ENCODE data around the gene LRP2. TPM values are rescaled to one million over a fixed set of nuclear protein-coding genes. Genes with fewer than 3 reads are reported as not detected.

The LRP2 gene
- total and polyA plus RNA-seq, 3 experiments from 2014 or later: 0.04 to 0.07 TPM; not detected in 1

DNA sequence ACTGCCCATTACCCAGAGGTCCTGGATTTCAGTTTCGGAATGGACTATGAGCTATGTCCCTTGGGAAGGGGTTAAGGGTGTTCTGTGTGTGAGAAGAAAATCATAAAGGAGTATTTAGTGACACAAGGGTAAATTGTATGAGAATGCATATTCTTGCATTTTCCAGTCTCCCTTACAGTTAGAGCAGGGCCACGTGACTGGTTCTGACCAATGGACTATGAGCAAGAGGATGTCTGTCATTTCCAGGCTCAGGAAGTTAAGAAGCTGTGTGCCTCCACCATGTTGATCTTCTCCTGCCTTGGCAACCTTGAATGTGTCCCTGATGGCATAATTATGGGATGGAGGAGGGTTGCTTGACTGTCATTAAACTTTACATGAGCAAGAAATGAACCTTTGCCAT is 198.0 kb downstream of the LRP2 start:
- no peaks in the 10 kb centered on the region for H3K9me3 Mint-ChIP-seq
- CTCF ChIA-PET: no interaction called here
- H3K27me3 ChIP-seq (ENCODE audit: insufficient read depth, low read length, poor library complexity, severe bottlenecking): no peaks in the 10 kb centered on the region
- H3K36me3 ChIP-seq (ENCODE audit: insufficient read depth, low read length): no peaks in the 10 kb centered on the region
- H3K27ac Mint-ChIP-seq: no peak overlapping the region
- no peak overlapping the region for H3K4me3 ChIP-seq (ENCODE audit: low read length)
- H3K4me1 ChIP-seq (ENCODE audit: insufficient read depth, low read length): no peaks in the 10 kb centered on the region
- no peaks in the 10 kb centered on the region for H3K9me3 ChIP-seq (ENCODE audit: low read length)
- no peak overlapping the region for H3K4me3 Mint-ChIP-seq
- POLR2A ChIA-PET: no interaction called here
- H3K36me3 Mint-ChIP-seq: no peaks in the 10 kb centered on the region
- DNase-seq: no peak
- no peaks in the 10 kb centered on the region for H3K4me1 Mint-ChIP-seq
- H3K27ac ChIP-seq (ENCODE audit: low read depth, low read length): no peak overlapping the region
- H3K27me3 Mint-ChIP-seq: peaks cover 7 to 27% of the 10 kb centered on the region in 2 donors

DNA sequence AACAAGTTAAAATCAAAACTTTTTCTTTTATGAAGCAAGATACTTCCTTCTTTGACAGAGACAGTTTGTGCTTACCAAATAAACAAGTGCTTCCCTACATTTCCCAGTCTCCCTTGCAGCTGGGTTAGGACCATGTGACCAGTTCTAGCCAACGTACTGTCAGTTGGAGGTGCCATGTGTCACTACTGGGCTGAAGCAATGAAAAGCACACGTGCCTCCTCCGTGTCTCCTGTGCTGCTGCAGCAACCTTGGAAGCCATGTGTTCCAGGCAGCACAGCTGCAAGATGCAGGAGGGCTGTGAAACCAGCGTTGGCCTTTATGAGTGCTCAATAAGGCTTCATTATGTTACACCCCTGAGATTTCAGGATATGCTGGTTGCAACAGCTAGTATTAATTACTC is 199.7 kb downstream of the LRP2 start:
- CTCF ChIA-PET: no interaction called here
- Mint-ChIP-seq H3K27me3 (peaks cover 7 to 25% of the 10 kb centered on the region in 2 donors), H3K27ac (no peak overlapping the region)

DNA sequence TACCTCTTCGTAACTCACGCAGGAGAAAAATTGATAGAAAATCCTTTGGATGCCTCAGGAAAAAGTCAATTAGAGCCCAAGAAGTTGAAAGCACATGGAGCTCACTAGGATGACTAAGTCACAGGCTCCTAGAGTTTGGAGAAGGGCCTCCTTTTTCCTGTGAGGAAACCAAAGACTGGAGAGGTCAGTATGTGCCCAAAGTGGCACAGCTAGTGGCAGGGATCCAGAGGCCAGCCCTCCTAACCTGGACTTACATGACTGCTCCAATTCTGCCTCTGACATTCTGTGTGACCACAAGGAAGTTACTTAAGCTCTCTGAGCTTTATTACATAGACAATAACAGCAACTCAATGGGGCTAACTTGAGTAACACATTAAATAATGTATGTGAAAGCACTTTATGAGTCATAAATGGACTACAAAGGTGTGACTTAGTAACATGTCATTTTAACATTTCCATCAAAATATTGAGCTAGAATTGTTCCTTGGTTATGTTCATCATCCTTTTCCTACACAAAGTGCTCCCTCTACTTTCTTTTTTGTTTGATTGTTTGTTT is 201.3 kb downstream of the LRP2 start:
- Histone ChIP-seq H3K9me3 (ENCODE audit: low read length) (no peaks in the 10 kb centered on the region), H3K4me3 (ENCODE audit: low read length) (no peak overlapping the region), H3K4me1 (ENCODE audit: insufficient read depth, low read length) (no peaks in the 10 kb centered on the region), H3K27ac (ENCODE audit: low read depth, low read length) (no peak overlapping the region), H3K36me3 (ENCODE audit: insufficient read depth, low read length) (no peaks in the 10 kb centered on the region), H3K27me3 (ENCODE audit: insufficient read depth, low read length, poor library complexity, severe bottlenecking) (no peaks in the 10 kb centered on the region)
- Mint-ChIP-seq H3K36me3 (no peaks in the 10 kb centered on the region), H3K4me1 (no peaks in the 10 kb centered on the region), H3K27me3 (peaks cover 11 to 27% of the 10 kb centered on the region in 2 donors), H3K9me3 (no peaks in the 10 kb centered on the region), H3K4me3 (no peak overlapping the region), H3K27ac (no peak overlapping the region)
- ChIA-PET POLR2A (no interaction called here), CTCF (no interaction called here)
- no peak for DNase-seq

More for the DNA sequence above, 199.7 kb downstream of the LRP2 start:
- no peak overlapping the region for H3K27ac ChIP-seq (ENCODE audit: low read depth, low read length)
- H3K27me3 ChIP-seq (ENCODE audit: insufficient read depth, low read length, poor library complexity, severe bottlenecking): no peaks in the 10 kb centered on the region
- H3K36me3 ChIP-seq (ENCODE audit: insufficient read depth, low read length): no peaks in the 10 kb centered on the region
- no peaks in the 10 kb centered on the region for H3K4me1 ChIP-seq (ENCODE audit: insufficient read depth, low read length)
- Mint-ChIP-seq H3K4me3 (no peak overlapping the region), H3K9me3 (no peaks in the 10 kb centered on the region), H3K36me3 (no peaks in the 10 kb centered on the region), H3K4me1 (no peaks in the 10 kb centered on the region)
- POLR2A ChIA-PET: no interaction called here
- no peak for DNase-seq
- no peak overlapping the region for H3K4me3 ChIP-seq (ENCODE audit: low read length)
- no peaks in the 10 kb centered on the region for H3K9me3 ChIP-seq (ENCODE audit: low read length)

DNA sequence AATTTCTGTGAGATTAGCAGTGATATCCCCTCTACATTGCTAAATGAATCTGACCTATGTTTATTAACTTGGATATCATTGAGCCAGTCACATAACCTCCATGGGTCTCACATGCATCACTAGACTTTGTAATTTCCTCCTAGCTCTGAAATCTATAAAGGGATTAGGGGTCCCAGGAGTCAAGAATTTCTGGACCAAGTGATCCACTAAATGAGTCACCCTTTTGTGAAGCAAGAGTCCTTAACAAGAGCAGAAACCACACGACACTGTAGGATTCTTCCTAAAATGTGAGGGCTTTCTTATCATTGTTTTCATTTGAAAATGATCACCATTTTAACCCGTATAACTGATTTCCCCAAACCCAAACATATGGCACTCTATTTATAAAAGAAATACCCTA is 202.6 kb downstream of the LRP2 start:
- POLR2A ChIA-PET: no interaction called here
- Mint-ChIP-seq H3K27me3 (peaks cover 7 to 22% of the 10 kb centered on the region in 2 donors), H3K36me3 (peaks cover 0 to under 1% (median 0%) of the 10 kb centered on the region in 3 donors), H3K27ac (peak overlapping the region in 1 of 8 donors; percentile 28), H3K9me3 (peaks cover 0 to under 1% (median 0%) of the 10 kb centered on the region in 5 donors), H3K4me3 (no peak overlapping the region), H3K4me1 (no peaks in the 10 kb centered on the region)
- Histone ChIP-seq H3K4me3 (ENCODE audit: low read length) (no peak overlapping the region), H3K4me1 (ENCODE audit: insufficient read depth, low read length) (no peaks in the 10 kb centered on the region), H3K9me3 (ENCODE audit: low read length) (no peaks in the 10 kb centered on the region), H3K27me3 (ENCODE audit: insufficient read depth, low read length, poor library complexity, severe bottlenecking) (no peaks in the 10 kb centered on the region), H3K36me3 (ENCODE audit: insufficient read depth, low read length) (no peaks in the 10 kb centered on the region), H3K27ac (ENCODE audit: low read depth, low read length) (no peak overlapping the region)
- no peak for DNase-seq
- CTCF ChIA-PET: no interaction called here

DNA sequence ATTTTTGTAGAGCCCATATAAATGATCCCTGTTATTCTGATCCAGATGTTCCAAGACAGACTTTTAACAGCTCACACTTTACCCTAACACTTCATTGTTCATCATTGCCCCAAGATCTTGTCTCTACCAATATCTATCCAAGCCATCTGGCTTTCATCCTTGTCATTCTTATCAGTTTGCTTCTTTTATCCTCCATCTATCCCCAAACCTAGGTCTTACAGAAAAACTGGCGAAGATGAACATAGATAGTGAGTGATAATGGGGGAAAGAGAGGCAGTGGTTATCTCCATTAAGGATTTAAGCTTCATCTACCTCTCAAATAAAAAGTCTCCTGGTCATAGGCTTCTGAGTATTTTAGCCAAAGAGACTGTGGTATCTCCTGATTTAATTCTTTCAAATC is 203.5 kb downstream of the LRP2 start:
- H3K9me3 ChIP-seq (ENCODE audit: low read length): no peaks in the 10 kb centered on the region
- H3K9me3 Mint-ChIP-seq: peaks cover 3 to 8% (median 5%) of the 10 kb centered on the region in 5 donors
- H3K27me3 ChIP-seq (ENCODE audit: insufficient read depth, low read length, poor library complexity, severe bottlenecking): no peaks in the 10 kb centered on the region
- no peak overlapping the region for H3K4me3 ChIP-seq (ENCODE audit: low read length)
- no peaks in the 10 kb centered on the region for H3K4me1 ChIP-seq (ENCODE audit: insufficient read depth, low read length)
- ChIA-PET POLR2A (no interaction called here), CTCF (no interaction called here)
- no peak overlapping the region for H3K4me3 Mint-ChIP-seq
- H3K27ac Mint-ChIP-seq: no peak overlapping the region
- no peaks in the 10 kb centered on the region for H3K4me1 Mint-ChIP-seq
- no peaks in the 10 kb centered on the region for H3K36me3 ChIP-seq (ENCODE audit: insufficient read depth, low read length)
- no peak overlapping the region for H3K27ac ChIP-seq (ENCODE audit: low read depth, low read length)
- peaks cover 0 to 9% (median 2%) of the 10 kb centered on the region in 3 donors for H3K36me3 Mint-ChIP-seq
- H3K27me3 Mint-ChIP-seq: peaks cover 7 to 25% of the 10 kb centered on the region in 2 donors
- no peak for DNase-seq

DNA sequence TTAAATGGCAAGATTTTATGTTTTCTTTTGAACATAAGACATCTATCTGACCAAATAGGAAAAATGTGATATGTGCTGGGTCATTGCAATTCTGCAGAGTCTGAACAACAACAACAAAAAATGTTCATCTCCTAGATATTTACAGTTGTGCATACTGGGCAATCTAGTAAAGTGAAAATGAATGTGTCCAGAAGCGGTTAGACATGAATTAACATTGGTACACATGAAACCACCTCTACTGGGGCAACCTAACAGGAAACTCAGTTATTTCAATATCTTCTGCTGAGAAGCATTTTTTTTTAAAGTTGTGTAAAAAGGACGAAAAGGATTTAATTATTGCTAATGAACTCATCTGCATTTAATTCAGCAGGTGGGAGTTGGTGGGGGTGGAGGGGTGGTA is 216.1 kb downstream of the LRP2 start:
- no peaks in the 10 kb centered on the region for H3K4me1 ChIP-seq (ENCODE audit: insufficient read depth, low read length)
- no peak overlapping the region for H3K4me3 Mint-ChIP-seq
- no peaks in the 10 kb centered on the region for H3K9me3 ChIP-seq (ENCODE audit: low read length)
- H3K4me3 ChIP-seq (ENCODE audit: low read length): no peak overlapping the region
- no peak for DNase-seq
- H3K36me3 ChIP-seq (ENCODE audit: insufficient read depth, low read length): no peaks in the 10 kb centered on the region
- H3K27me3 Mint-ChIP-seq: peaks cover 0 to 13% of the 10 kb centered on the region in 2 donors
- no peak overlapping the region for H3K27ac ChIP-seq (ENCODE audit: low read depth, low read length)
- no peaks in the 10 kb centered on the region for H3K27me3 ChIP-seq (ENCODE audit: insufficient read depth, low read length, poor library complexity, severe bottlenecking)
- no peak overlapping the region for H3K27ac Mint-ChIP-seq
- H3K4me1 Mint-ChIP-seq: no peaks in the 10 kb centered on the region
- no peaks in the 10 kb centered on the region for H3K36me3 Mint-ChIP-seq
- CTCF ChIA-PET: no interaction called here
- POLR2A ChIA-PET: no interaction called here
- H3K9me3 Mint-ChIP-seq: no peaks in the 10 kb centered on the region

DNA sequence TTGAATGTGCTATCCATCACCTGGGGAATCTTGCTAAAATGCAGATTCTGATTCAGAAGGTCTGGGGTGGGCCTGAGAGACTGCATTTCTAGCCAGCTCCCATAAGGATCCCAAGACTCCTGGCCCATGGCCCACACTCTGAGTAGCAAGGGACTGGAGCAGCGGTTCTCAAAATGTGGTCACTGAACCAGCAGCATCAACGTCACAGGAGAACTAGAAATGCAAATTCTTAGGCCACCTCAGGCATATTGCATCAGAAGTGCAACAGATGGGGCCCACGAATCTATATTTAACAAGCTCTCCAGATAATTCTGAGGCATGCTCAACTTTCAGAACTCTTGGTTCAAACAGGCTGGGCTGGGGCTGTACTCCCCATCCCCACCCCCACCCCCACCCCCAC is 218.3 kb downstream of the LRP2 start:
- DNase-seq: no peak
- H3K9me3 ChIP-seq (ENCODE audit: low read length): no peaks in the 10 kb centered on the region
- no peaks in the 10 kb centered on the region for H3K27me3 ChIP-seq (ENCODE audit: insufficient read depth, low read length, poor library complexity, severe bottlenecking)
- ChIA-PET POLR2A (no interaction called here), CTCF (interaction anchor here (1.4 to 7.5 kb wide), 4 partner anchors 10 to 182 kb away, joined by 3 to 147 read pairs (median 25); no protein-coding TSS in a partner anchor)
- Mint-ChIP-seq H3K9me3 (no peaks in the 10 kb centered on the region), H3K27ac (no peak overlapping the region), H3K4me1 (no peaks in the 10 kb centered on the region), H3K4me3 (no peak overlapping the region), H3K27me3 (peaks cover 0 to 9% of the 10 kb centered on the region in 2 donors), H3K36me3 (no peaks in the 10 kb centered on the region)
- H3K36me3 ChIP-seq (ENCODE audit: insufficient read depth, low read length): no peaks in the 10 kb centered on the region
- H3K4me3 ChIP-seq (ENCODE audit: low read length): no peak overlapping the region
- H3K4me1 ChIP-seq (ENCODE audit: insufficient read depth, low read length): no peaks in the 10 kb centered on the region
- H3K27ac ChIP-seq (ENCODE audit: low read depth, low read length): no peak overlapping the region

DNA sequence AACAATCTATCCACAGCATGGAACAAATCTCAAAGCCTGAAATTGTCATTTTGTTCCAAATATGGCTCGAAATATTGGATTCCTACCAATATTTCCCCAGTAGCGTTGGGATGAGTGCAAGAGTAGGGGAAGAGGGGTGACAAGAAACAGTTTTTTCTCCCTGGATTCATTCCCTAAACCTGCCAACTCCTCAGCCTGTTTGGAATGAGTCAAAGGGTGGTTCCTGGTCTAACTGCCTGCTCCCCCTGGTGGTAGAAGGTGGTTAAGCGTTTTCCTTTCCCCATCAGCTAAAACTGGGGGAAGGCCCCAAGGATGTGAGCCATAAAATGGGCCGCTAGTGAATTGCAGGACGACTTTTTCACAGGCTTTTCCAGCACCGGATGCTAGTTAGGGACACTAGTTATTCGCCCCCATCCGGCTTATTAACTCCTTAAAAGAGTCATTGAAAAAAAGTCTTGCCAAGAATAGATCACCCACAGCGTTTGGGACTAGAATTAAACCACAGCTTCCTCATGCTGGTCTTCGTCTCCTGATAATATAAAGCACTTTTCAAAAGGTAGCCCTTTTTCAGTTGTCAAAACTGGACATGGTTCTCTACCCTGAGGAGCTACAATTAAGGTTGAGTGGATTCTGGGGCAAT is 220.5 kb downstream of the LRP2 start:
- no peak overlapping the region for H3K4me3 ChIP-seq (ENCODE audit: low read length)
- no peaks in the 10 kb centered on the region for H3K4me1 ChIP-seq (ENCODE audit: insufficient read depth, low read length)
- no peak overlapping the region for H3K27ac ChIP-seq (ENCODE audit: low read depth, low read length)
- Mint-ChIP-seq H3K27ac (no peak overlapping the region), H3K9me3 (no peaks in the 10 kb centered on the region), H3K4me3 (no peak overlapping the region), H3K36me3 (no peaks in the 10 kb centered on the region), H3K4me1 (no peaks in the 10 kb centered on the region), H3K27me3 (peaks cover 0 to 3% of the 10 kb centered on the region in 2 donors)
- ChIA-PET CTCF (interaction anchor here (0.7 to 7.5 kb wide), 12 partner anchors 11 to 183 kb away, joined by 3 to 147 read pairs (median 4); no protein-coding TSS in a partner anchor), POLR2A (no interaction called here)
- DNase-seq: peak; percentile 37 to 67 (median 53)
- H3K27me3 ChIP-seq (ENCODE audit: insufficient read depth, low read length, poor library complexity, severe bottlenecking): no peaks in the 10 kb centered on the region
- H3K9me3 ChIP-seq (ENCODE audit: low read length): no peaks in the 10 kb centered on the region
- no peaks in the 10 kb centered on the region for H3K36me3 ChIP-seq (ENCODE audit: insufficient read depth, low read length)
